Spleen (tissue), 7 donors: Measurements from ENCODE around the gene PLEKHM3.

ENCODE experiments used
- CTCF ChIP-seq, 11 experiments: fragments of 200-600 bp in 7 of 11; fragments of 450-650 bp in 4 of 11; sonication (generic) in 4 of 11; IDR thresholded peaks in 8 of 11; conservative IDR thresholded peaks in 3 of 11; 1 replicate in 7 of 11; 2 replicates in 4 of 11; pipeline versions ENCODE4 v1.4.0 to v1.8.0; 2016 to 2021; ENCODE audit warnings: antibody characterized with exemption in 11 of 11, inconsistent platforms in 4 of 11, mild to moderate bottlenecking in 1 of 11
- POLR2A ChIP-seq, 3 donors: fragments of 450-650 bp; IDR thresholded peaks; one replicate each; pipeline ENCODE4 v1.5.1; 2017; ENCODE audit warnings: antibody characterized with exemption in 3 of 3, mild to moderate bottlenecking in 1 of 3
- POLR2AphosphoS5 ChIP-seq, 3 donors: sonication (generic); formaldehyde crosslinking; IDR thresholded peaks; one replicate each; pipeline ENCODE4 v1.5.1; 2017; ENCODE audit warnings: antibody characterized with exemption in 3 of 3
- donor health status: DM: no; HTN: no; CAD: no; lungs with moderate emphysema.
- donor health status: DM: no; HTN: no; CAD: no.
- donor health status: DM: no; HTN: no; CAD: no.

GRCh38 chr2:207926133-207926988 is 99.0 kb downstream of the PLEKHM3 start:
- TF ChIP-seq CTCF (IDR thresholded peaks at IDR 0.05 in 8 of 11, conservative IDR thresholded peaks at IDR 0.05 in 3 of 11) (no peak), POLR2A (IDR thresholded peaks at IDR 0.05) (no peak), POLR2AphosphoS5 (IDR thresholded peaks at IDR 0.05) (peak in 1 of 3 donors; percentile 33)
